ENCODE measurements around the gene MAN2B1. TPM values are rescaled to one million over a fixed set of nuclear protein-coding genes. Genes with fewer than 3 reads are reported as not detected.

The MAN2B1 gene
- total and polyA plus RNA-seq, 2 of the 8 experiments (the other 6 are each of a cell fraction or from before 2014, with no cell fraction given): 55.3 to 76.3 TPM

- Histone ChIP-seq H3K4me2 (ENCODE audit: insufficient read depth in 1 of 2, low read depth in 2 of 2, low read length in 2 of 2) (peak overlapping the region in 1 of 2 experiments; percentile 78; a peak in 1 of 4 replicates), H2AK5ac (ENCODE audit: low read depth, low read length) (no peak overlapping the region), H4K20me1 (replicated peaks in 1 of 2; ENCODE audit: control insufficient read depth in 1 of 2, insufficient read depth in 2 of 2, low read length in 2 of 2) (peaks cover 0 to 5% of the 10 kb centered on the region in 2 experiments), H2BK20ac (ENCODE audit: low read length) (no peak overlapping the region), H3K27ac (ENCODE audit: low read depth, low read length) (no peak overlapping the region), H2BK15ac (ENCODE audit: low read length) (no peak overlapping the region), H3K9ac (replicated peaks in 1 of 4; ENCODE audit: extremely low read depth in 1 of 4, low read depth in 3 of 4, low read length in 3 of 4) (no peak overlapping the region), H4K91ac (replicated peaks; ENCODE audit: insufficient read length, low read length) (no peak overlapping the region), H3K14ac (ENCODE audit: insufficient read length) (no peak overlapping the region), H2AFZ (ENCODE audit: low read length) (no peak overlapping the region), H3K4me1 (replicated peaks in 1 of 4; ENCODE audit: control insufficient read depth in 3 of 4, insufficient read depth in 4 of 4, low read length in 3 of 4) (peaks cover 0 to 4% (median 3%) of the 10 kb centered on the region in 4 experiments; a peak in 2 of 7 replicates), H3K56ac (replicated peaks; ENCODE audit: insufficient read length, low read depth, low read length) (no peak overlapping the region), H2BK5ac (ENCODE audit: low read depth, low read length) (no peak overlapping the region), H3K18ac (ENCODE audit: extremely low read depth, low read length) (no peak overlapping the region), H3K27me3 (replicated peaks in 1 of 4; ENCODE audit: control insufficient read depth in 3 of 4, extremely low read depth in 1 of 4, insufficient read depth in 3 of 4, low read length in 3 of 4) (no peaks in the 10 kb centered on the region), H3K4ac (replicated peaks; ENCODE audit: insufficient read length, low read depth, low read length) (no peak overlapping the region), H2BK120ac (replicated peaks; ENCODE audit: low read depth, low read length) (no peak overlapping the region), H3K23ac (ENCODE audit: insufficient read length) (no peak overlapping the region), H3K79me1 (ENCODE audit: low read depth, low read length) (no peaks in the 10 kb centered on the region), H3K79me2 (ENCODE audit: control insufficient read depth in 1 of 2, insufficient read depth in 2 of 2, low read length in 2 of 2) (no peaks in the 10 kb centered on the region), H3K36me3 (ENCODE audit: control insufficient read depth in 2 of 4, insufficient read depth in 4 of 4, low read length in 3 of 4) (peaks cover 0 to 14% (median 5%) of the 10 kb centered on the region in 4 experiments; a peak in 5 of 8 replicates), H4K5ac (ENCODE audit: insufficient read length, low read depth, low read length) (no peak overlapping the region), H3K23me2 (ENCODE audit: low read depth, low read length) (peaks cover 7% of the 10 kb centered on the region; the same call in 1 of the 2 replicates), H3K4me3 (ENCODE audit: extremely low read depth in 1 of 4, insufficient read depth in 2 of 4, low read depth in 3 of 4, low read length in 4 of 4) (peak overlapping the region in 1 of 4 experiments; percentile 68; a peak in 2 of 8 replicates), H3K9me3 (ENCODE audit: insufficient read depth in 2 of 2, low read depth in 1 of 2, low read length in 1 of 2) (no peaks in the 10 kb centered on the region), H2BK12ac (ENCODE audit: low read depth, low read length) (no peak overlapping the region), H4K8ac (ENCODE audit: extremely low read depth, insufficient read depth, low read length) (no peak overlapping the region)
- POLR2A ChIA-PET (ENCODE audit: partially characterized antibody): interaction anchor here (1.3 to 9.2 kb wide), 5 partner anchors 8 to 27 kb away, joined by 6 to 93 read pairs (median 35); partner anchors contain the start of genes DHPS, GNG14 and TNPO2
- WGBS, 2 experiments (ENCODE audit: extremely low coverage in 1 of 2, insufficient coverage in 1 of 2, insufficient read length in 1 of 2, insufficient replicate concordance in 2 of 2, low coverage in 1 of 2, low lambda C conversion rate in 2 of 2, missing lambda C conversion rate in 1 of 2): 73% methylated on average over 2 of the region's 2 CpGs; no CpG with 5 or more reads in 1 of the 2 experiments
- CTCF ChIA-PET (ENCODE audit: partially characterized antibody): interaction anchor here (0.6 to 1.4 kb wide), 6 partner anchors 10 to 152 kb away, joined by 3 to 5 read pairs (median 4); no protein-coding TSS in a partner anchor
- FAIRE-seq: no peak
- no peak for DNase-seq (ENCODE audit: low read depth in 1 of 2, low spot score in 2 of 2)
- TF ChIP-seq, protein P1, sequence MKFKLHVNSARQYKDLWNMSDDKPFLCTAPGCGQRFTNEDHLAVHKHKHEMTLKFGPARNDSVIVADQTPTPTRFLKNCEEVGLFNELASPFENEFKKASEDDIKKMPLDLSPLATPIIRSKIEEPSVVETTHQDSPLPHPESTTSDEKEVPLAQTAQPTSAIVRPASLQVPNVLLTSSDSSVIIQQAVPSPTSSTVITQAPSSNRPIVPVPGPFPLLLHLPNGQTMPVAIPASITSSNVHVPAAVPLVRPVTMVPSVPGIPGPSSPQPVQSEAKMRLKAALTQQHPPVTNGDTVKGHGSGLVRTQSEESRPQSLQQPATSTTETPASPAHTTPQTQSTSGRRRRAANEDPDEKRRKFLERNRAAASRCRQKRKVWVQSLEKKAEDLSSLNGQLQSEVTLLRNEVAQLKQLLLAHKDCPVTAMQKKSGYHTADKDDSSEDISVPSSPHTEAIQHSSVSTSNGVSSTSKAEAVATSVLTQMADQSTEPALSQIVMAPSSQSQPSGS (IDR thresholded peaks at IDR 0.05; ENCODE audit: low read length): no peak
- TF ChIP-seq KDM1A (IDR thresholded peaks at IDR 0.05; ENCODE audit: borderline replicate concordance, low read length) (no peak), MAFK (IDR thresholded peaks at IDR 0.05; ENCODE audit: low read depth, low read length) (no peak), GTF2F1 (IDR thresholded peaks at IDR 0.05; ENCODE audit: borderline replicate concordance, low read depth, low read length) (no peak), SP2 (IDR thresholded peaks at IDR 0.05; ENCODE audit: low read length) (no peak)
Measured at GRCh38 chr19:12695096-12695495, 28.6 kb upstream of the MAN2B1 start.
